ENCODE data around the gene CYP2W1. TPM values are rescaled to one million over a fixed set of nuclear protein-coding genes. Genes with fewer than 3 reads are reported as not detected.

Gene CYP2W1
- total and polyA plus RNA-seq, 10 of the 15 experiments (the other 5 are each of a cell fraction or from before 2014, with no cell fraction given) = not detected

DNA sequence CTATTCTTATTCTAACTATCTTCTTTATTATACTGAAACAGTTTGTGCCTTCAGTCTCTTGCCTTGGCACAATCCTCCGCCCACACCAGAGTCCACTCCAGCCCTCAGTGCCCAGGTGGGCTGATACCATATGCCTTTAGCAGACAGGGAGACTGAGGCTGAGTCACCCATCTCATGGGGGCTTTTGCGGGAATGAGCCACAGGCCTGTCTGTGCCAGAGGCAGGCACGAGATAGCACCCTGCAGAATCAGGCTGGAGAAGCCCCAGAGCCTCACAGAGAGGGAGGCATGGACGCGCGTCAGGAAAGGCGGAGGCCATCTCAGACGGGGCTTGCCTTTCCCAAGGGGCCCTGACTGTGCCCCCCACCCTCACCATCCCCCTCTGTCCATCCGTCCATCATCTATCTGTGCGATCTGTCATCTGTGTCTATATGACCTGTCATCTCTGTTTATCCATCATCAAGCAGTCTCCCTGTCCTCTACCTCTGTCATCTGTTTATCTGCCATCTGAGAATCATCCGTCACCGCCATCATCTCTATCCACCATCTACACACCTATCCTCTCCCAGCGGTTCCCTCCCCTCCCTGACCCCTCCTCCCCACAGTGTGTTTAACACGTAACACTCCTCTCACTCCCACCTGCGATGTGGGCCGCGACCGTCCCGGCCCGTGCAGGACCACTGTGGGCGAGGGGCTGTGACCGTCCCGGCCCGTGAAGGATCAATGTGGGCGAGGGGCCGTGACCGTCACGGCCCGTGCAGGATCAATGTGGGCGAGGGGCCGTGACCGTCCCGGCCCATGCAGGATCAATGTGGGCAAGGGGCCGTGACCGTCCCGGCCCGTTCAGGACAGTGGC lies 21.2 kb upstream of the CYP2W1 start:
- H3K36me3 ChIP-seq (ENCODE audit: control insufficient read depth in 2 of 2, insufficient read depth in 2 of 2, low read length in 1 of 2) = peaks cover 0 to 1% of the 10 kb centered on the region in 2 experiments; a peak in 2 of 4 replicates
- 78% methylated on average over 37 of the region's 37 CpGs for WGBS (ENCODE audit: insufficient coverage, insufficient replicate concordance, low lambda C conversion rate, missing lambda C conversion rate)
- RAD21 ChIA-PET (ENCODE audit: unreplicated experiment) = no interaction called here
- intact Hi-C loops (cut with micrococcal nuclease; ENCODE audit: unreplicated experiment) (no loop called here), in situ Hi-C loops (cut with MboI) (loop anchor here (5.0 kb wide), 1 partner anchor 644 kb away; no protein-coding TSS in a partner anchor)
- H3K27me3 ChIP-seq (replicated peaks in 1 of 2; ENCODE audit: control insufficient read depth in 2 of 2, insufficient read depth in 2 of 2, low read length in 1 of 2) = no peaks in the 10 kb centered on the region
- H2AFZ ChIP-seq (ENCODE audit: control insufficient read depth, low read depth, low read length) = no peak overlapping the region
- POLR2A ChIA-PET = no interaction called here
- H3K79me2 ChIP-seq (ENCODE audit: control insufficient read depth, insufficient read depth, low read length) = no peaks in the 10 kb centered on the region
- H3K4me3 ChIP-seq = no peak overlapping the region
- no peak for TF ChIP-seq EZH2 (IDR thresholded peaks at IDR 0.05; ENCODE audit: borderline replicate concordance, control insufficient read depth, low read depth, low read length)
- TF ChIP-seq YY1 (IDR thresholded peaks at IDR 0.05; ENCODE audit: low read depth, low read length) = no peak
- TF ChIP-seq, protein P1, sequence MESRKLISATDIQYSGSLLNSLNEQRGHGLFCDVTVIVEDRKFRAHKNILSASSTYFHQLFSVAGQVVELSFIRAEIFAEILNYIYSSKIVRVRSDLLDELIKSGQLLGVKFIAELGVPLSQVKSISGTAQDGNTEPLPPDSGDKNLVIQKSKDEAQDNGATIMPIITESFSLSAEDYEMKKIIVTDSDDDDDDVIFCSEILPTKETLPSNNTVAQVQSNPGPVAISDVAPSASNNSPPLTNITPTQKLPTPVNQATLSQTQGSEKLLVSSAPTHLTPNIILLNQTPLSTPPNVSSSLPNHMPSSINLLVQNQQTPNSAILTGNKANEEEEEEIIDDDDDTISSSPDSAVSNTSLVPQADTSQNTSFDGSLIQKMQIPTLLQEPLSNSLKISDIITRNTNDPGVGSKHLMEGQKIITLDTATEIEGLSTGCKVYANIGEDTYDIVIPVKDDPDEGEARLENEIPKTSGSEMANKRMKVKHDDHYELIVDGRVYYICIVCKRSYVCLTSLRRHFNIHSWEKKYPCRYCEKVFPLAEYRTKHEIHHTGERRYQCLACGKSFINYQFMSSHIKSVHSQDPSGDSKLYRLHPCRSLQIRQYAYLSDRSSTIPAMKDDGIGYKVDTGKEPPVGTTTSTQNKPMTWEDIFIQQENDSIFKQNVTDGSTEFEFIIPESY (IDR thresholded peaks at IDR 0.05) = no peak
- no peak for TF ChIP-seq IRF4 (IDR thresholded peaks at IDR 0.05; ENCODE audit: low read depth, low read length)
- TF ChIP-seq, protein P2, sequence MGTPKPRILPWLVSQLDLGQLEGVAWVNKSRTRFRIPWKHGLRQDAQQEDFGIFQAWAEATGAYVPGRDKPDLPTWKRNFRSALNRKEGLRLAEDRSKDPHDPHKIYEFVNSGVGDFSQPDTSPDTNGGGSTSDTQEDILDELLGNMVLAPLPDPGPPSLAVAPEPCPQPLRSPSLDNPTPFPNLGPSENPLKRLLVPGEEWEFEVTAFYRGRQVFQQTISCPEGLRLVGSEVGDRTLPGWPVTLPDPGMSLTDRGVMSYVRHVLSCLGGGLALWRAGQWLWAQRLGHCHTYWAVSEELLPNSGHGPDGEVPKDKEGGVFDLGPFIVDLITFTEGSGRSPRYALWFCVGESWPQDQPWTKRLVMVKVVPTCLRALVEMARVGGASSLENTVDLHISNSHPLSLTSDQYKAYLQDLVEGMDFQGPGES (IDR thresholded peaks at IDR 0.05) = no peak
- TF ChIP-seq, protein P3, sequence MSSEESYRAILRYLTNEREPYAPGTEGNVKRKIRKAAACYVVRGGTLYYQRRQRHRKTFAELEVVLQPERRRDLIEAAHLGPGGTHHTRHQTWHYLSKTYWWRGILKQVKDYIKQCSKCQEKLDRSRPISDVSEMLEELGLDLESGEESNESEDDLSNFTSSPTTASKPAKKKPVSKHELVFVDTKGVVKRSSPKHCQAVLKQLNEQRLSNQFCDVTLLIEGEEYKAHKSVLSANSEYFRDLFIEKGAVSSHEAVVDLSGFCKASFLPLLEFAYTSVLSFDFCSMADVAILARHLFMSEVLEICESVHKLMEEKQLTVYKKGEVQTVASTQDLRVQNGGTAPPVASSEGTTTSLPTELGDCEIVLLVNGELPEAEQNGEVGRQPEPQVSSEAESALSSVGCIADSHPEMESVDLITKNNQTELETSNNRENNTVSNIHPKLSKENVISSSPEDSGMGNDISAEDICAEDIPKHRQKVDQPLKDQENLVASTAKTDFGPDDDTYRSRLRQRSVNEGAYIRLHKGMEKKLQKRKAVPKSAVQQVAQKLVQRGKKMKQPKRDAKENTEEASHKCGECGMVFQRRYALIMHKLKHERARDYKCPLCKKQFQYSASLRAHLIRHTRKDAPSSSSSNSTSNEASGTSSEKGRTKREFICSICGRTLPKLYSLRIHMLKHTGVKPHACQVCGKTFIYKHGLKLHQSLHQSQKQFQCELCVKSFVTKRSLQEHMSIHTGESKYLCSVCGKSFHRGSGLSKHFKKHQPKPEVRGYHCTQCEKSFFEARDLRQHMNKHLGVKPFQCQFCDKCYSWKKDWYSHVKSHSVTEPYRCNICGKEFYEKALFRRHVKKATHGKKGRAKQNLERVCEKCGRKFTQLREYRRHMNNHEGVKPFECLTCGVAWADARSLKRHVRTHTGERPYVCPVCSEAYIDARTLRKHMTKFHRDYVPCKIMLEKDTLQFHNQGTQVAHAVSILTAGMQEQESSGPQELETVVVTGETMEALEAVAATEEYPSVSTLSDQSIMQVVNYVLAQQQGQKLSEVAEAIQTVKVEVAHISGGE (CRISPR knock-in tag; IDR thresholded peaks at IDR 0.05) = no peak
- BruUV-seq (replicated peaks) = no TSS peak
- H3K4me2 ChIP-seq (ENCODE audit: control insufficient read depth, insufficient read depth) = no peak overlapping the region
- CTCF ChIA-PET = interaction anchor here (1.0 kb wide), 1 partner anchor 10 kb away, joined by 3 read pairs; no protein-coding TSS in a partner anchor
- H3K27ac ChIP-seq (ENCODE audit: control insufficient read depth, insufficient read depth) = no peak overlapping the region
- peaks cover 8% of the 10 kb centered on the region for H3K4me1 ChIP-seq (ENCODE audit: control insufficient read depth, insufficient read depth, low read length)
- no peak overlapping the region for H3K9ac ChIP-seq (ENCODE audit: control insufficient read depth, insufficient read depth, low read length)
- SMC1A ChIA-PET (ENCODE audit: uncharacterized antibody, unreplicated experiment) = no interaction called here
- DNase-seq (ENCODE audit: low read depth, low spot score) (no peak), FAIRE-seq (no peak), ATAC-seq (no peak)
- no peaks in the 10 kb centered on the region for H4K20me1 ChIP-seq (ENCODE audit: control insufficient read depth, insufficient read depth)
- no peaks in the 10 kb centered on the region; the same call in 2 of the 3 replicates for H3K9me3 ChIP-seq (replicated peaks; ENCODE audit: control insufficient read depth, insufficient read depth, low read length)
